Stimulated activated CD4-positive, alpha-beta T cell treated with anti-CD3 and anti-CD28 coated beads, TNF-alpha, amount 100 ng/mL, for 4 hours (primary cell): ENCODE results near the gene MRPL16.

Experiments
- DNase-seq, 3 experiments: peaks; one replicate each; pipeline ENCODE4 v3.0.0-alpha.2; 2020; ENCODE audit warnings: low read depth in 3 of 3

Gene MRPL16

DNA sequence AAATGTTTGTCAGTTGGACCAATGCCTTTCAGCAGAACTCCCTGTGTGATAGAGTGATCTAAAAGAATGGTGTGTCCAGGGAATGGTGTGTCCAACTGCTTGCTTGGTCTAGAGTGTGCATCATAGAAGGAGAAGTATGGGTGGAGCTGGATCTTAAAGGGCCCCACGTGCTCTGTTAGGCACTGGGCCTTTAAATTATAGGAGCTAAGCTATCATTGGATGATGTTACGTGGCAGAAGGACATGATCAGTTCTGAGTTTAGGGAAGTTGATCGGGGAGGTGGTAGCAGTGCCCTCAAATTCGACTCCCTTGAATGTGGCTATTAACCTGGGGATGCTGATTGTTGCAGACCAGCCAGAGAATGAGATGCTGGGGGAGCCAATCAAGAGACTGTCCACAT is 39.0 kb downstream of the MRPL16 start:
- DNase-seq = no peak

DNA sequence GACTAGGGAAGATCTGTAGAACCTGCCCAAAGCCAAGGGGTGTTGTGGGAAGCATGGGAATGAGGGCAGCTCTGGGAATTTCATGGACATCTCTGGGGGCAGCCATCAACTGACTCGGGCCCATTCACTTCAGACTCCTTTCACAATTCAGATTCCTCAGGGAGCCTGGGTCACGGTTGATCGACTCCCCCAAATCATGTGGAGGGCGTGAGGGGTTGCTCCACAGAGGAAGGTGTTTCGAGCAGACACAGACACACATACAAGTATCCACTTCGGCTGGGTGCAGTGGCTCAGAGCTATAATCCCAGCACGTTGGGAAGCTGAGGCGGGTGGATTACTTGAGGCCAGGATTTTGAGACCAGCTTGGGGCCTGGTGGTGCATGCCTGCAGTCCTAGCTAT is 39.7 kb downstream of the MRPL16 start:
- DNase-seq = no peak

DNA sequence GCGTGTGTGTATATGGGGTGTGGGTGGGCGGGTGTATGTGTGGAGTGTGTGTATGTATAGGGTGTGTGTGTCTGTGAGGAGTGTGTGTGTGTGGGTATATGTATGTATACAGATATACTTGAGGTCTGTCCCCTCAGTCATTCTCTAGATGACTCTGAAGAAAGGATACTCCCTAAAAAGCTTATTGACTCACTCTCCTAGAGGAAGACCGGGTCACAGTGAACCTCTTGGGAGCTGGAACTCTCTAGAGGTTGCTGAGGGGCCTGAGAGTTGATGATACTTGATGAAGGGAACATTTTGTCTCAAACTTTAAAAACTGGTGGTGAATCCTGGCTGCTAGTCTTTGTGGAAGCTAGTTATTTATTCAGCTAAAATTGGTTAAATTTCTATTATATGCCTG is 40.3 kb downstream of the MRPL16 start:
- no peak for DNase-seq

DNA sequence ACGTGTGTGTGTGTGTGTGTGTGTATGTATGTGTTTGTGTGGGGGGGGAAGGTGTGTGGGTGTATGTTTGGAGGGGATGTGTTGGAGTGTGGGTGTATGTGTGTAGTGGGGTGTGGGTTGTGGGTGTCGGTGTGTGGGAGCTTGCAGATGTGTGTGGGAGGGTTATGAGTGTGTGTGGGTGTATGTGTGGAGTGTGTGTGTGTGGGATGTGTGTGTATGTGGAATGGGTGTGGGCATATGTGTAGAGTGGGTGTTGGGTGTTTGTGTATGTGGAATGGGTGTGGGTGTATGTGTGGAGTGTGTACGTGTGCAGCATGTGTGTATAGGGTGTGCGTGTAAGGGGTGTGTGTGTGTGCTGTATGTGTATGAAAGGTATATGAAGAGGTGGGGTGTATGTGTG is 40.8 kb downstream of the MRPL16 start:
- no peak for DNase-seq

DNA sequence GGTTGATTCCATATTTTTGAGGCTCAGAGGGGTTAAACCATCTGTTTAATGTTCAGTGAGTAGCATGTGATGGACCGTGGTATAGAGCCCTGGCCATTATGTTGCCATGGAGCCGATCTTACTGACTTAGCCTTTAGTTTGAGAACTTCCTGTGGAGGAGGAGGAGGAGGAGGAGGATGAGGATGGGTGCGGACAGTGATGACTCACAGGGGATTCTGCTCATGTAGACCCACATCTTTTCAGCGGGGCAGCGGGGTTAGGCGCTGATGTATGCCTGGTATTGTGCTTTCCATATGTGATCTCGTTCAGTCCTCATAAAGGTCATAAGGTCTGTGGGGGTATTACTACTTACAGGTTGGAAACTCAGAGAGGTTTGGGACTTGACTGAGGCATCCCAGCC is 41.5 kb downstream of the MRPL16 start:
- no peak for DNase-seq

DNA sequence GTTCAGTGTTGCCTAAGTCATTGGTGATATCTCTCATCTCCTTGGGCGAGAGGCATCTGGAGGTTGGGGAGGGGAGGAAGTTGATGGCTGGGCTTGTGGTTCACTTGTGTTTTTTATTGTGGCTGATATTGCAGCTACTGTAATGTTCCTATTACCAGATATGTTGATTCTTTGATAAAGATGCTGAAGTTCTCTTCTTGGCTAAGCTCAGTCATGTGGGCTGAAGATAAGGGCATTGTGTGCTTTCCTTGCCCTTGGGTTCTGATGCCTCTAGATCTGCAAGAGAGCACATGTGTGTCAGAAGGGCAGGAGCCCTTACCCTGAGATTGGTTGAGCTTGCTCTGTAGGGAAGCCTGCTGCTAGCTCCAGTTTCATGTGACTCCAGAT is 43.4 kb downstream of the MRPL16 start:
- DNase-seq = no peak

DNA sequence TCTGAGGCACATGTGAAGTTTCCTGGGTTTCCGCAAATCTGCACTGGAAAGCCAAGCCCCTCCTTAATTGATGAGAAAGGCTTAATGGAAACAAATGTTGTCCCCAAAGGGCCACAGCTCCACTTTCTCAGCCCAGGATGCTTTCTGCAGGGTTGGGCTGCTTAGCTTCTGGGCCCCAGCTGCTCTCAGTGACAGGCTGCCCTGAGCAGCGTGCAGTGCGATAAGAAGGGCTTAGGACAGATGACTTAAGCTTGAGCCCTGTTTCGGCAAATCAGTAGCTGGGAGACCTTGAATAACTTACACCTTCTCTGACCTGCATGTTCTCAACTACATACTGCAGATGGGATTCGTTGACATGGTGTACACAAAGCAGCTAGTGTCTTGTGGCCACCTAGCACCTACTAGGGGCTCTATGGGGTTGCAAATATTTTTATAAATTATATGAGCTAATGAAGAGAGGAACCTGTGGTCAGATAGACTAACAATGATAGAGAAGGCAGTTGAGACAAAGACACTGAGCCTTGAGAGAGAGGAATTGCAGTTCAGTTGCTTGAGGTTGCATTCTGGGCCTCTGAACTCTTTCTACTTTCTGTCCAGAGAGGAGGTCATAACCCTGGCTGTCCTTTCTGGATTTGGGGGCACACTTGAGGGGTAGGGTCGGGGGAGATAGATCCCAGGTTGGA is 43.9 kb downstream of the MRPL16 start:
- no peak for DNase-seq

DNA sequence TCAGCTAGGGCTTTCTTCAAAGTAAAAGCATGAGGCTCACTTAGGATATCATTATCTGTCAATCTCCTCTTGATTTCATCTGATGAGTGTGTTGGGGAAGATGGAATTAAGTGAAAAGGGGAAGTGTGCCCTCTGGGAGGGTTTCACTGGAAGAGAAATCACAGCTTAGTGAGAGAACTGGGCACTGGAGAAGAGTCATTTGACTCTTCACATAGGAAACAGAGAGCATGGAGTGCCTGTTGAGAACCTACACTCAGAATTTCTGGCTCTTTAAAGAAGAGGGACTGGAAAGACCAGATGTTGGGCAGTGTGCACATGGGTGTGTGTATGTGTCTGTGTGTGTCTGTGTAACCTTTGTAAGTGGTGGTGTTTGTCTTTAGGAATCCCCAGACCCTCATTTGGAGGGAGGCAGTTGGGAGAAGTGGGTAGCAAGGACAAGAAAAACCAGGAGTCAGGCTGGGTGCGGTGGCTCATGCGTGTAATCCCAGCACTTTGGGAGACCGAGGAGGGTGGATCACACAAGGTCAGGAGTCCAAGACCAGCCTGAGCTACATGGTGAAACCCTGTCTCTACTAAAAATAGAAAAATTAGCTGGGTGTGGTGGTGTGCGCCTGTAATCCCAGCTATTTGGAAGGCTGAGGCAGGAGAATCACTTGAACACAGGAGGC is 45.4 kb downstream of the MRPL16 start:
- no peak for DNase-seq

DNA sequence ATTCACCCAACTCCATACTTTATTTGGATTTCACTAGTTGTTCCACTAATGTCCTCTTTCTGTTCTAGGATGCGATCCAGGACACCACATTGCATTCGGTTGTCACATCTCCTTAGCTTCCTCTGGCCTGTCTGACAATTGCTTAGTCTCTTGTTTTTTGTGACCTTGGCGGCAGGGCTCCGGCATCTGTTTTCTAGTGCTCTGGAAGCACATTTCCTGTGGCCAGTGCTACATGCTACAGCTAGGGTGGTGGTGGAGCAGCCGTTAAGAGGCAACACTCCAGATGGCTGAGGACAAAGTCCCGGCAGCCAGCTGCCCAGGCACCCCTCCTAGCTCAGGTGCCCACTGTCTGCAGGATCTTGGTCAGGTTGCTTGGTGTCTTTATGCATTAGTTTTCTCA is 48.6 kb downstream of the MRPL16 start:
- DNase-seq = no peak

DNA sequence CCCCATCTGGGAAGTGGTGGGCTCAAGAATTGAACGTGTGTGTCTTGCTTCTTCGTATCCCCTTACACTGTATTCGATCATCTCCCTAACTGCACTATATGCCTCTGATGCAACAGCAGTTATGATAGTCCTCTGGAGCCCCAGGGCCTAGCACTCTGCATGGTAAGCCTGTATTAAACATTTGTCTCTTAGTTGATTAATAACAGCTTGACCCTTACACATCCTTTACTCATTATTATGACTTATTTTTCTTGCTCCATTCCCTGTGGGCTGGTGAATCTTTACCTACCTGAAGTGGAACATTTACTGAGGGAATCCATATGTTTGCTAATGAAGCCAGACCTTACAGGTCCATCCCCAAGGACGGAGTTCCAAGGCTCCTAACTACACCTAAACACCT is 49.8 kb downstream of the MRPL16 start:
- DNase-seq = no peak

DNA sequence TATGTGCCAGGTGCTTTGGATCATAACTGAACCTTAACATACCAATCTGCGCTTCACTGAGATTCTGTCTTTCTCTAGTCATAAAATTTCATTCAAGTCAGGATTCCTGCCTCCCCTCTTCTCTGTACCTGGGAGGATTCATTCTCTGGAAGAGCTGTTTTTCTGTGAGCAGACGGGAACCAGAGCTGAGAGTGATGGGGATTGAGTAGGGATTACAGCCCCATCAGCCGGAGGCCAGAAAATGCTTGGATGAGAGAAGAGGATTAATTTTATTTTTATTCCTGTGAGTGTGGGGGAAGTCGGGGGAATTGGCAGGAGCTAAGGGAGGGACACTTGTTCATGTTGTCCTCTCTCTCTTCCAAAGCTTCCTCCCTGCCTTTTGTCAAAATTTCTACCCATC is 50.7 kb downstream of the MRPL16 start:
- DNase-seq = no peak

DNA sequence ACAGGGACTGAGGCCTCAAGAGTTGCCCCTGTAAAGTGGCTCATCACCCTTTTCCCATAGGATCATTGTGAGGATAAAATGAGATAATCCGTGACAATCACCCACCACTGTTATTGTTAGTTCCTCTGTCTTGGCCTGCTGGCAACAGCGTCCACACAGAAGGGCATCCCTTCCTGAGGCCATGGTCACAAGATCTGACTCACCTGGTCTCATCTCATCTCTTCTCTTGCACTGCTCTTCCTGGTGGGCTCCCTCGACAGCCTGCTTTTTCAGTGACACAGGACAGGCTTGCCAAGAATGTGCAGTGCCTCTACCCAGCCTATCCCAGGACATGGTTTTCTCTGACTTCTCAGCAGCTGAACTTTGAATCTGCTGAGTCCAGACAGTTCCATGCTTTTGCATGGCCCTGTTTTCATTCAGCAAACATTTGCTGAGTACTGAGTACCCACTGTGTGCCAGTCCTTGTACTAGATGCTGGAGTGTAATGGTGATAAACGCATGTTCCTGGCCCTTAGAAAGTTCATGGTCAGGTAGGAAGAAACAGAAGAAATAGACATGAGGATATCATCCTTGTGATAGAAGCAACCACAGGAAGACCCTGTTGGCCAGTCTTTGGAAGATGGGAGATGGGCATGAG is 52.1 kb downstream of the MRPL16 start:
- no peak for DNase-seq

DNA sequence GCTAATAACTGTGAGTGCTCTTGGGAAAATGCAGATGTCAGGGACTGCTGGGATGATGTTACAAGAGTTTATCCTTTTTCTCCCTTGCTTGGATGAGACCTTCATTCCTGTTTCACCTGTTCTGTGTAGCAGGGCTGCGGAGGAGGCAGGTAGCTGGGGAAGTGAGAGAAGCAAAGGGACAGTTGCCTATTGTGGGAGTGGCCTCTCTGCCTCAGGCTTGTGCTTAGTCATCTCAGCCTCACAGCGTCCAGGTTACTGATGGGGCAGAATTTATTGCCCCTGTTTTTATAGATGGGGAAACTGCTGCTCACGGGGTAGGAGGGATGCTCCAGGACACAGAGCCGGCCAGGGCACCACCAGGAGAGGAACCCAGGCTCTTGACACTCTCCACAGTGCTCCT is 53.7 kb downstream of the MRPL16 start:
- no peak for DNase-seq

DNA sequence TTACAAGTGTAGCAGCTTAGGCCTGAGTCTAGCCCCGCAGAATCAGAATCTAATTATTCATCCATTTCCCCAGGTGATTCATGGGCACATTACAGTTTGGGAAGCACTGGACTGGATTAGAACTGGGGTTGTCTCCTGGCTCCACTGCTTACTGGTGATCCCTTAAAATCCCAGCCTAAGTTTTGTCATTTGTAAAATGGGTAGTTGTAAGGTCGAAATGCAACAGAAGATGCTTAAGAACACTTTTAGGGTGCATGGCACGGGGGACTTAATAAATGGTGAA is 54.1 kb downstream of the MRPL16 start:
- no peak for DNase-seq
